Activated naive CD8-positive, alpha-beta T cell treated with anti-CD3 and anti-CD28 coated beads for 36 hours (primary cell): ENCODE measurements around the gene ARHGEF38. TPM values are rescaled to one million over a fixed set of nuclear protein-coding genes. Genes with fewer than 3 reads are reported as not detected.

Experiments used
- DNase-seq: peaks from one replicate; pipeline ENCODE4 v3.0.0; 2021
- H3K27ac Mint-ChIP-seq: one replicate; pipeline ENCODE4 v1.8.0; 2022; ENCODE audit warnings: mild to moderate bottlenecking, moderate library complexity, mixed read lengths
- H3K27me3 Mint-ChIP-seq: one replicate; pipeline ENCODE4 v1.8.0; 2022; ENCODE audit warnings: mild to moderate bottlenecking, mixed read lengths
- H3K36me3 Mint-ChIP-seq: one replicate; pipeline ENCODE4 v1.8.0; 2021; ENCODE audit warnings: mild to moderate bottlenecking, mixed read lengths
- H3K4me1 Mint-ChIP-seq: one replicate; pipeline ENCODE4 v1.8.0; 2021; ENCODE audit warnings: mixed read lengths
- H3K4me3 Mint-ChIP-seq: one replicate; pipeline ENCODE4 v1.8.0; 2022; ENCODE audit warnings: mild to moderate bottlenecking, moderate library complexity, mixed read lengths
- H3K9me3 Mint-ChIP-seq: one replicate; pipeline ENCODE4 v1.8.0; 2022; ENCODE audit warnings: mixed read lengths
- total RNA-seq, 2 experiments: library from RNA; stranded (reverse); gene quantifications; one replicate each; pipeline ENCODE4 v1.2.3, GENCODE V29; 2021

The ARHGEF38 gene, protein sequence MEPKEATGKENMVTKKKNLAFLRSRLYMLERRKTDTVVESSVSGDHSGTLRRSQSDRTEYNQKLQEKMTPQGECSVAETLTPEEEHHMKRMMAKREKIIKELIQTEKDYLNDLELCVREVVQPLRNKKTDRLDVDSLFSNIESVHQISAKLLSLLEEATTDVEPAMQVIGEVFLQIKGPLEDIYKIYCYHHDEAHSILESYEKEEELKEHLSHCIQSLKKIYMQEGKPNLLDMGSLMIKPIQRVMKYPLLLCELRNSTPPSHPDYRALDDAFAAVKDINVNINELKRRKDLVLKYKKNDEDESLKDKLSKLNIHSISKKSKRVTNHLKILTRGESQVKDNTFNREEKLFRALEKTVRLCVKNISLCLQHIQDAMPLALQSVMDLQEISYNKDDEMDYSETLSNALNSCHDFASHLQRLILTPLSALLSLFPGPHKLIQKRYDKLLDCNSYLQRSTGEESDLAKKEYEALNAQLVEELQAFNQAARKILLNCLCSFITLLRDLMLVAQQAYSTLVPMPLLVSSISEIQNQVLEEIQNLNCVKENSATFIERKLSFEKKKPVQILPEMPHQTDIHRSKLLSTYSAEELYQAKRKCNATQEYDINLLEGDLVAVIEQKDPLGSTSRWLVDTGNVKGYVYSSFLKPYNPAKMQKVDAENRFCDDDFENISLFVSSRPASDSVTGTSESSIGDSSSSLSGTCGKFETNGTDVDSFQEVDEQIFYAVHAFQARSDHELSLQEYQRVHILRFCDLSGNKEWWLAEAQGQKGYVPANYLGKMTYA
- not detected for total RNA-seq

DNA sequence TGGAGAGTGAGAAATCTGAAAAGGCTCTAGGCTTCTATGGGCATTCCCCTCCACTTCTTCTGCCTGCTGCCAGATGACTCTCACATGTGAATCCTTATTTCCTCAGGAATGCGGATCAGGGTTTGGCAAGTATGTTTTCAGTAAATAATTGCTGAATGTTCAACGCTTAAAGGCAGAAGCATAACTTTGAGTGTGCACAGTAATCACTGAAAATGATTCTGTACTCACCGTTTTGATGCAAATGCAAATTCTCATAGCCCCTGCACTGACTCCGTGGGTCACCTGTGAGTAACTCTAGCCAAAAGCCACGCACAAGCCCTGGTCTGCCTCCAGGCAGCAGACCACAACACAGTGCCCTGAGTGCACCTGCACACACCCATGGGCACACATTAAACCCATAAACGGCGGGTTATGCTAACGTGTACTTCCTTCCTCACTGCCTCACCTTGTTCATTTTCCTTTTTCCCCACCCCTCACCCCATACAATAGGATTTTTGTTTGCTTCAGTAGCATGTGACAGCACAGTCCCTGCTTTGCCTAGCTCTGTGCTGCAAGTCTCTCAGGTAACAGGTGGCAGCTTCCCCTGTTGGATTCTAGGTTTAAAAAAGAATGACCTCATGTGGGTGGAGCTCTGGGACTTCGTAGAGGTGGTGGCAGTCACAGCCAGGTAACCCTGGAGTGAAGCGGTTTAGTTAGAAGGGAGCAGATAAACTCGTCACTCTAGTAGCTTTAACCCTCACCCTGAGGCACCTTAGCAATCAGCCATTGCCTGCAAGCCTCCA lies at the start of gene ARHGEF38:
Gene ARHGEF38 (plus strand): TSS at position 656 of the 782 bp plus-strand sequence. CDS start 146 bp downstream, outside the sequence.
- peaks cover 4% of the 10 kb centered on the region for H3K27me3 Mint-ChIP-seq
- H3K9me3 Mint-ChIP-seq: no peaks in the 10 kb centered on the region
- H3K4me3 Mint-ChIP-seq: no peak within 1 kb of the TSS
- H3K4me1 Mint-ChIP-seq: no peaks in the 10 kb centered on the region
- no peak within 1 kb of the TSS for H3K27ac Mint-ChIP-seq
- H3K36me3 Mint-ChIP-seq: no peaks in the 10 kb centered on the region
- DNase-seq: no peak

DNA sequence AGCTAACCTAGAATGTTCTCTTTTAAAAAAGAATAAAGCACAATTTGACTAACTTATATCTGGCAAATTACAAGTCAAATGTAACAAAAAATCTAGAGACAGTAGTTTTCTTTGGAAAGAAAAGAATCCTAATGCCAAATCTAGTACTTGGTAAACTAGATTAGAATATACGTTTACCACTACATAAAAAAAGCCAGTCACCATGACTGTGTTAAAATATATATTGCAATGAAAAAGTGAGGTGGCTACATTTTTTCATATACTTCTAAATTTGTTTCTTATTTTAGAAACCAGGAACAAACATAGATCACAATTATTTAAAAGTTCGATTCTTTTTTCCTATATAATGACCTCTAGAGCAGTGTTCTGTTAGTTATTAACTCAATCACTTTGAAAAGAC lies 48.9 kb upstream of the ARHGEF38 start:
- Mint-ChIP-seq H3K27me3 (no peaks in the 10 kb centered on the region), H3K4me1 (no peaks in the 10 kb centered on the region), H3K27ac (no peak overlapping the region), H3K4me3 (no peak overlapping the region), H3K36me3 (no peaks in the 10 kb centered on the region), H3K9me3 (no peaks in the 10 kb centered on the region)
- DNase-seq: no peak

DNA sequence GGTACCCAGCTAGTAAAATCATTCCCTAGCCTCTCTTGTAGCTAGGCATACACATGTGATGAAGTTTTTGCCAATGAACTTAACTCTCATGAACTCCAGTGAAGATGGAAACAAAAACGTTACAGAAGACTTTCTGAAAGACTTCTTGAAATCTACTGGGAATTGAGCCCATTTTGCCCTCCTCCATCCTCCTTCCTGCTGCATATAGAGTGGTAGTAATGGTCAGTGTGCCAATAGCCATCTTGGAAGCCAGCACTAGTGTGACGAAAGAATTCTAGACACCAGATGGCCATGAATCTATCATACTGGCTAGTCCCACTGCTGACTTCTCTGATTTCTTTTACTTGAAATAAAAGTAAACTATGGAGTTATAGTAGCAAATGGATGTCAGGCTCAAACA lies 47.7 kb upstream of the ARHGEF38 start:
- Mint-ChIP-seq H3K9me3 (no peaks in the 10 kb centered on the region), H3K36me3 (no peaks in the 10 kb centered on the region), H3K27me3 (no peaks in the 10 kb centered on the region), H3K4me1 (no peaks in the 10 kb centered on the region), H3K4me3 (no peak overlapping the region), H3K27ac (no peak overlapping the region)
- no peak for DNase-seq

DNA sequence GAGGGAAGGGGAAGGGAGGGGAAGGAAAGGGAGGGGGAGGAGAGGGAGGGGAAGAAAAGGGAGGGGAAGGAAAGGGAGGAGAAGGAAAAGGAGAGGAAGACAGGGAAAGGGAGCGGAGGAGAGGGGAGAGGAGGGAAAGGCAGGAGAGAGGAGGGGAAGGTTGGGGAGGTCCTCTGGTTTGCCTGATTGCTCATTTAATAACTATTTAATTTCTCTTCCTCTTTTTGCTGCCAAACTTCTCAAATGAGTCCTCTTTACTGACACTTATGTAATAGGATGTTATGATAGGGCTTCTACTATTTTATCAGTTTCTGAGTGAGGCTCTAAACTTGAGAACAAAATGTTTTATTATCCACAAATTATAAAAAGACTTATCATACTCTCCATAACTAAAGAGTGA lies 43.1 kb upstream of the ARHGEF38 start:
- Mint-ChIP-seq H3K36me3 (no peaks in the 10 kb centered on the region), H3K4me3 (no peak overlapping the region), H3K27ac (no peak overlapping the region), H3K9me3 (peaks cover 9% of the 10 kb centered on the region), H3K4me1 (no peaks in the 10 kb centered on the region), H3K27me3 (no peaks in the 10 kb centered on the region)
- DNase-seq: no peak

DNA sequence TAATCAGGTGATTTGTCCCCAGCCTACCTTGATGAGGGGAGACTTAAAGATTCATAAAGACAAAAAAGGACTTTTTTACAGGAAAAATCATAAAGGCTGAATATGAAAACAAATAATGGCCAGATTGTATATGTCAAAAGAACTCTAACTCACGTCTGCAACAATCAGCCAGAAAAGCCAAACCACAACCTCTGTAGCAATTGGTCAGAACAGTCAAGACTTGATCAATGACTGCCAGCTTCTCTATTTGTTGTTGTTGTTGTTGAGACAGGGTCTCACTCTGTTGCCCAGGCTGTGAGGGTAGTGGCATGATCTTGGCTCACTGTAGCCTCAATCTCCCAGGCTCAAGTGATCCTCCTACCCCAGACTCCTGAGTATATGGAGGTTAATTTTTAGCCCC lies 42.7 kb upstream of the ARHGEF38 start:
- H3K27ac Mint-ChIP-seq: no peak overlapping the region
- no peaks in the 10 kb centered on the region for H3K27me3 Mint-ChIP-seq
- no peak overlapping the region for H3K4me3 Mint-ChIP-seq

DNA sequence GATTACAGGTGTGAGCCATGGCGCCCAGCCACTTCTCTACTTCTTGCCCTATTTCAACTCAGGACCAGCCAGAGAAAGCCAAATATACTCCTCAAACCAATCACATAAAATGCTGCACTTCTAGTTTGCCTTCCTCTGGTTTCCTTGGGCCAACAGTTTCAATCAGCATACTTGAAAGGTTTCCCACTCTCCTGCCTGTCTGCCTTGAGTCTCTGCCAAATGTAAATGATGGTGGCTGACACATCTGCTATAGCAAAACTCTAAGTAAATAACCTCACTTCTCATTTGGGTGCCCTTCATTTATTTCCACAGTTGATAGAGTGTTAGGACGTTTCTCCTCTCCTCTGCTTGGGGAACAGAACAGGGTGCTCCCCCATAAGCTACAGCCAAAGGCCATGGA lies 42.2 kb upstream of the ARHGEF38 start:
- DNase-seq: no peak
- Mint-ChIP-seq H3K9me3 (peaks cover 9% of the 10 kb centered on the region), H3K27me3 (no peaks in the 10 kb centered on the region), H3K4me1 (no peaks in the 10 kb centered on the region), H3K36me3 (no peaks in the 10 kb centered on the region), H3K4me3 (no peak overlapping the region), H3K27ac (no peak overlapping the region)

More for the DNA sequence above, 42.7 kb upstream of the ARHGEF38 start:
- peaks cover 9% of the 10 kb centered on the region for H3K9me3 Mint-ChIP-seq
- no peaks in the 10 kb centered on the region for H3K4me1 Mint-ChIP-seq
- no peak for DNase-seq
- H3K36me3 Mint-ChIP-seq: no peaks in the 10 kb centered on the region

DNA sequence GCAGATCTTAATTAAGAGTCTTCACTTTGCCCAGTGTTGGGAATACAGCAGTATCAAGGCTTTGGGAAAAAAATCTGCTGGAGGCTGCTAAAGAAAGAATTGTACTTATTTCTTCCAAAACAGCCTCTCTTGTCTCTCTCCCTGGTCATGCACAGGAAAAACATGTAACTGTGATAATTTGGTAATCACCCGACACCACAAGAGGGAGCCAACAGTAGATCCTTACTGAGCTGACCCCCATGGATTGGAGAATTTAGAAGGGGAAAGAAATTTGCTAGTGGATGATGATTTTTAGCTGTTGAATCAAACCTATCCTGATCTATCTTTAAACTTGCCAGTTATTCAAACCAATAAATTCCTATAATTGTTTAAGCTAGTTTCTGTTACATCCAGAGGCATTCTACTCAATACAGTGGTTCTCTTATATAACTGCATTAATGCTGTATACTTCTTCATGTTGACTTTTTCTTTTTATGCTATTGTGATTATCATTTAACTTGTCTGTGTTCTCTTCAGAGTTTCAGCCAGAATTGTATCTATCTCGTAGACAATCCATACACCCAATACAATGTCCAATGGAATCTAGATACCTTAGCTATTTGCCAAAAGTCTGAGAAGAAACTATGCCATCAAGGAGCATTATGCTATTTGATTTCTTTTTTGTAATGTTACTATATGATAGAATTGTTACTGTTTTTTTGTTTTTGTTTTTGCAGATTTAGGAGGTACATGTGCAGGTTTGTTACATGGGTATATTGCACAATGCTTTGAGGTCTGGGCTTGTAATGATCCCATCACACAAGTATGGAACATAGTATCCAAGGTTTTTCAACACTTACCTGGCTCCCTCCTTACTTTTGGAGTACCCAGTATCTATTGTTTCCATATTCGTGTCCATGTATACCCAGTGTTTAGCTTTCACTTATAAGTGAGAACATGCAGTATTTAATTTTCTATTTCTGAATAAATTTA lies 31.3 kb upstream of the ARHGEF38 start:
- Mint-ChIP-seq H3K4me3 (no peak overlapping the region), H3K36me3 (no peaks in the 10 kb centered on the region), H3K9me3 (no peaks in the 10 kb centered on the region), H3K4me1 (no peaks in the 10 kb centered on the region), H3K27me3 (peaks cover 14% of the 10 kb centered on the region), H3K27ac (no peak overlapping the region)
- no peak for DNase-seq

DNA sequence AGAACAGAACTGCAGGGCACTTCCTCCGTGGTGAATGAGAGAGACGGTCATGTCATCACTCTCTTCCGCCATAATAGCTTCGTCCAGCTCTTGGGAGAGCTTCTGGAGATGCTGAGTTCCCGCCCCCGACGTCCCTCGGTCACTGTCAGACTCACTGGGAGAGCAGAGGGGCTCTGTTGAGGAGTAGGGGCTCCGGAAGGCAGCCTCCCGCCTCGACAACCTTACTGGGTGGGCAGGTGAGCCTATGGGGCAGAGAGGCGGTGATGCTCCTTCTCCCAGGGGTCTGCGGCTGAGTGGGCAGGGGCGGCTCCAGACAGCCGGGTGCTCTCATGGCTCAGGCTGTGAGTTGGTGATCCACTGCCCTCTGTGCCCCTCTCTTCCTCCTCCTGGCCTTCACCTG lies 25.8 kb upstream of the ARHGEF38 start:
- Mint-ChIP-seq H3K27me3 (peaks cover 16% of the 10 kb centered on the region), H3K4me3 (no peak overlapping the region), H3K9me3 (no peaks in the 10 kb centered on the region), H3K4me1 (no peaks in the 10 kb centered on the region), H3K27ac (no peak overlapping the region), H3K36me3 (no peaks in the 10 kb centered on the region)
- DNase-seq: no peak

DNA sequence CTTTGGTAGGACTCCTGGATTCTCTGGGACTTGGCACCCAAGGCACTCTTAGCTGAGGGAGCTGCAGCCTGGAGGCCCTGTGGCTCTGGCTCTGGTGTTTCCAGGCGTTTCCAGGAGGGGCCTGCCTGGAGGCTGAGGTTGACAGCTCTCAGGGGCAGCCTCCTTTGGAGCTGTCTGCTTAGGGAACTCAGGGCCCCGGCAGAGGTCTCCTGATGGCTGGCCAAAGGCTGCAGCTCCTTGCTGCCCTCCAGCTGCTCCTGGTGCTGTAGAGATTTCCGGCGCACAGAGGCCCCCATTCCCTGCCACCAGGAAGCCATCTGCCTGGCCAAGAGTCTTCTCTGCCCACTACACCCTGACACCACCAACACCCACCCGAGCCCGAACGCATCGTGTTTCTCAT lies 25.3 kb upstream of the ARHGEF38 start:
- peaks cover 16% of the 10 kb centered on the region for H3K27me3 Mint-ChIP-seq
- H3K9me3 Mint-ChIP-seq: no peaks in the 10 kb centered on the region
- no peaks in the 10 kb centered on the region for H3K36me3 Mint-ChIP-seq
- no peak overlapping the region for H3K27ac Mint-ChIP-seq
- H3K4me1 Mint-ChIP-seq: no peaks in the 10 kb centered on the region
- DNase-seq: no peak
- no peak overlapping the region for H3K4me3 Mint-ChIP-seq

DNA sequence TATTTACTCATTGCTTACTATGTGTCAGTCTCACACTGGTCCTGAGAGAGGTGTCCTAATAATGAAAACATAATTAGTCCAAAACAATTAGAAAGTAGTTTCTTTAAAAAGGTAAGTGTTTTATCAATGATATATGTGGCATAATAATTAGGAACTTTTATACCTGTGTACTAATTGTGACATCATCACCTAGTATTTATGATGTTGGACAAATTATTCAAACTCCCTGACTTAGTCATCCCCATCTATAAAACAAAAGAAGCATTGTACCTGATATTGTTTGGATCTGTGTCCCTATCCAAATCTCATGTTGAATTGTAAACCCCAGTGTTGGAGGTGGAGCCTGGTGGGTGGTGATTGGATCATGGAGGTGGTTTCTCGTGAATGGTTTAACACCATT lies 15.8 kb upstream of the ARHGEF38 start:
- Mint-ChIP-seq H3K36me3 (no peaks in the 10 kb centered on the region), H3K27ac (no peak overlapping the region), H3K4me1 (peaks cover 4% of the 10 kb centered on the region), H3K27me3 (peaks cover 25% of the 10 kb centered on the region), H3K9me3 (no peaks in the 10 kb centered on the region), H3K4me3 (no peak overlapping the region)
- no peak for DNase-seq

DNA sequence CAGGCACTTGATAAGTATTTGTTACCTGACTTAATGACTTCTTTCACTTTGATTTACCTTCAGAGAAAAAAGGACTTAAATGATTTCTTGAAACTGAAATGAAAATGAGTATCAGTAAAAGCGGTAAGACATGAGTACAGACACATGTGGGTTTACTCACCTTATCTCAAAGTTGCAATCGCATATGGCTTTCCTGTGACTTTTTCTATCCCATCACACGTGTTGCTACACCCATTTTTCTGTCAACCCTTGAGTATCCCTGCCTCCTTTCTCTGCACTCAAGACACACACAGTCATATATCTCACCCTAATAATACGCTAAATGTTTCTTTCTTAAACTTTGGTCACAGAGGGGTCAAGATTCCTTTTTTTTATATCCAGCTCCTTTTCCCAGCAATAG lies 11.0 kb upstream of the ARHGEF38 start:
- no peaks in the 10 kb centered on the region for H3K9me3 Mint-ChIP-seq
- H3K4me3 Mint-ChIP-seq: no peak overlapping the region
- H3K4me1 Mint-ChIP-seq: peaks cover 4% of the 10 kb centered on the region
- DNase-seq: no peak
- H3K27me3 Mint-ChIP-seq: peaks cover 18% of the 10 kb centered on the region
- H3K36me3 Mint-ChIP-seq: no peaks in the 10 kb centered on the region
- H3K27ac Mint-ChIP-seq: no peak overlapping the region

DNA sequence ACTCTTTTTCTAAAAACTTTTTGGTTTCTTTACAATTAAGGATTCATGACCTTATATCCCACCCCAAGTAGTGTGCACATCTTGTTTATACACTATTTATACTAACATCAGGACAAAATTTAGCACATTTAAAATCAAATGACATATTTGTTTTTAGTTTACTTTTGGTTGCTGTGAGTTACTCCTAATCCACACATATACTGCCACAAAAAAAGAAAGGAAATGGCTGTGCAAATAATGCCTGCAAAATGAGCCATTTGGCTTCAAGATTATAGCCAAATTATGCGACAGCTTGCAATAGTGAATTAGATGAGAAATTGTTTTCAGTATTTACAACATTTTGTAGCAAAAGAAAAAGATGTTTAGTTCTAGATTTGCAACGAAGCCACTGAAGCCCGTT lies 10.4 kb upstream of the ARHGEF38 start:
- Mint-ChIP-seq H3K27me3 (peaks cover 18% of the 10 kb centered on the region), H3K9me3 (no peaks in the 10 kb centered on the region), H3K4me3 (no peak overlapping the region), H3K27ac (no peak overlapping the region), H3K36me3 (no peaks in the 10 kb centered on the region), H3K4me1 (peaks cover 4% of the 10 kb centered on the region)
- DNase-seq: no peak

DNA sequence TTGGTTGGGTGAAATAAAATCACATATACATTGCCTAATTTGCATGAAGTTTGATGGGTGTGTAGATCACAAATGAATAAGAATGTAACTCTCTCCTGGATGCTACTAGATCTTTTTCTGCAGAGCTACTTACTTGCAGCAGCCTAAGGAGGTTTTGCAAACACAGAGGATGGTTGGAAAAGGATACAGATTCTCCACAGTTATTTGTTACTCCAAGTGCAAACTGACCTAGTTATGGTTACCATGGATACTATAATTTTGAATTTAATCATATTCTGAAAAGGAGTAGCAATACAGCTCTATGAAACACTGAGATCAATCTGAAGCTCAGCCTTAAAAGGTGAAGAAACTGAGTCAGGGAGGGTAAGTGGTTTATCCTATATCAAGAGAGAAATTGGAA lies 9.1 kb upstream of the ARHGEF38 start:
- Mint-ChIP-seq H3K36me3 (no peaks in the 10 kb centered on the region), H3K27ac (no peak overlapping the region), H3K4me1 (peaks cover 4% of the 10 kb centered on the region), H3K9me3 (no peaks in the 10 kb centered on the region), H3K27me3 (peaks cover 12% of the 10 kb centered on the region), H3K4me3 (no peak overlapping the region)
- no peak for DNase-seq

DNA sequence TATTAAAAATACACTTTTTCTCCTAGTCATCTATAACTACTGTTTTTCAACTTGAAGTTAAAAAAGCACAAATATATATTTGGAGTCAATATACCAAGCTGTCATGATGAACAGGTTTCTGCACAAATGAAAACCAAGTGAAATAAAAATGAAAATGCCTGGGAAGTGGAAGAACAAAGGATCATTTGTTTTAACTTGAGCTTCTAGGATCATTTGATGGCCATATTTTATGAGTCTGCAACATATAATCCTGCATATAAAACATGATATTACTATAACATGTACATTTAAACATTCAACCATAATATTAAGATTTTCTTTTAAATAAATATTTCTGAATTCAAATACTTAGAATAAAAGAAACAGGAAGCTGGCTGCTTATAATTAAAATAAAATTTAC lies 8.5 kb upstream of the ARHGEF38 start:
- Mint-ChIP-seq H3K4me3 (no peak overlapping the region), H3K36me3 (no peaks in the 10 kb centered on the region), H3K27me3 (peaks cover 12% of the 10 kb centered on the region), H3K4me1 (peaks cover 4% of the 10 kb centered on the region), H3K9me3 (no peaks in the 10 kb centered on the region), H3K27ac (no peak overlapping the region)
- DNase-seq: no peak
